Urothelium cell line (cell line): ENCODE measurements around the gene TTC31.
"Not testable (repeated sequence)": the region's sequence is repeated elsewhere in the genome, so short reads cannot be mapped to it uniquely, and the experiment has no call there.

ENCODE experiments used
- DNase-seq: peaks from one replicate; pipeline ENCODE4 v3.0.0; 2011; ENCODE audit warnings: low spot score, mixed read lengths
- FAIRE-seq: peaks from 2 replicates; lab custom pipeline; 2011; peaks lifted over from hg19 to GRCh38; lab: Jason Lieb, UNC

The TTC31 gene

GRCh38 chr2:74483675-74484164 is 839 bp downstream of the TTC31 start:
- not testable (repeated sequence) for FAIRE-seq

GRCh38 chr2:74486141-74486540 is 3.3 kb downstream of the TTC31 start:
- FAIRE-seq (no peak), DNase-seq (no peak)

More at GRCh38 chr2:74483675-74484164, 839 bp downstream of the TTC31 start:
- not testable (repeated sequence) for DNase-seq

DNA sequence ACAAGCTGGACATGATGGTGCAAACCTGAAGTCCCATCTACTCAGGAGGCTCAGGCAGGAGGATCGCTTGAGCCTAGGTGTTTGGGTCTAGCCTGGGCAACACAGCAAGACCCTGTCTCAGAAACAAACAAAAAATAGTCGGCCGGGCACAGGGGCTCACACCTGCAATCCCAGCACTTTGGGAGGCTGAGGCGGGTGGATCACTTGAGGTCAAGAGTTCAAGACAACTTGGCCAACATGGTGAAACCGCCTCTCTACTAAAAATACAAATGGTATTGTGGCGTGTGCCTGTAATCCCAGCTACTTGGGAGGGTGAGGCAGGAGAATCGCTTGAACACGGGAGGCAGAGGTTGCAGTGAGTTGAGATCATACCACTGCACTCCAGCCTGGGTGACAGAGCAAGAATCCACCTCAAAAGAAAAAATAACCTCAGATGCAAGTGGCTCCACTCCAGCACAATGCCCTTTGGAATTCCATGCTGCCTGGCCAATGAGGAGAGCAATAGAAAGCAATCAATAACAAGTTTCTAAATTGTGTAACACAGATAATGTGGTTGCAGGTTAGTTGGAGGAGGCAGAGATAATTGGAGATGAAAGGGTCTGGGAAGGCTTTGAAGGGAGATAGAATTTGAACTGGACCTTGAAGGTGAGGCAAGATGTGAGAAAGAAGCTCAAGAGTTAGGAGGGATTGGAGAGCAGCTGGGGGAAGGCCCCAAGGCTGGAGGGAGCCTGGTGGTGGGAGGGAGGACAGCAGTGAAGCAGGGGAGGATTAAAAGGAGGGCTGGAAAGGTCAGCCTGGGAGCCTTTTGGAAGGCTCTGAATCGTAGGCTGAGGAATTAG is 6.0 kb downstream of the TTC31 start:
- no peak for FAIRE-seq
- DNase-seq = no peak

GRCh38 chr2:74489906-74490305 is 7.0 kb downstream of the TTC31 start:
- FAIRE-seq = no peak
- no peak for DNase-seq

DNA sequence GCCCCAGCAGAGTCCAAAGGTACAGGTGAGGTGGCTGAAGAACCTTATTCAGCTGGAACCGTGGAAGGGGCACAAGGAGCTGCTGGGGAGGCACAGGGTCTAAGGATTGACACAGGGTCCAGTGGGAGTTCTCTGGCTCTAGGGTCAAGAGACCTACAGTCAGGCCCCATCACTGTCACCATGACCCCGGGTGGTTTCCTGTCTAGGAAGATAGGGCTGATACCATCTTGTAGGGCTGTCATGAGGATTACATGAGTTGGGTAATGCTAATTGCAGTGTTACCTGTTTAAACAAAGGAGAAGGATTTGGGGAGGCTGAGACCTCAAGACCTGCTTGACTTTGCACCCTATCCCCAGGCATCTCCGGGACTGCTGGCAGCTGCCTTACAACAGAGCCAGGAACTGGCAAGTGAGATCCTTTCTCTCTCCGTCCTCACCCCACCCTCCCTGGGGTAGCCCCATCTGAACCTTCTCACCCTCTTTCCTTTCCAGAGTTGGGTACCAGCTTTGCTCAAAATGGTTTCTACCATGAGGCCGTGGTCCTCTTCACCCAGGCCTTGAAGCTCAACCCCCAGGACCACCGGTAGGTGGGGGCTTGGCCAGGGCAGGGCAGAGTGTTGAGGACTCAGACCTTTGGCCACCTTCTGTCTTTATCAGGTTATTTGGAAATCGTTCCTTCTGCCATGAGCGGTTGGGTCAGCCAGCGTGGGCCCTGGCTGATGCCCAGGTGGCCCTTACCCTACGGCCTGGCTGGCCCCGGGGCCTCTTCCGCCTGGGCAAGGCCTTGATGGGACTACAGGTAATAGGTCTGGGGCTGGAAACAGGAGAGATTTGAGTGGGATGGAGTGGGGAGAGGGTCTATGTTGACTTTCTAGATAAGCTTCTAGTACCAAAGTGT is 9.0 kb downstream of the TTC31 start:
- FAIRE-seq = no peak

GRCh38 chr2:74493546-74493945 is 10.7 kb downstream of the TTC31 start:
- no peak for DNase-seq
- no peak for FAIRE-seq

More for the DNA sequence above, 9.0 kb downstream of the TTC31 start:
- DNase-seq = no peak

GRCh38 chr2:74495440-74495839 is 12.6 kb downstream of the TTC31 start:
- FAIRE-seq (no peak), DNase-seq (no peak)

- FAIRE-seq (no peak), DNase-seq (no peak)
Measured at GRCh38 chr2:74496997-74497776, 14.3 kb downstream of the TTC31 start.

DNA sequence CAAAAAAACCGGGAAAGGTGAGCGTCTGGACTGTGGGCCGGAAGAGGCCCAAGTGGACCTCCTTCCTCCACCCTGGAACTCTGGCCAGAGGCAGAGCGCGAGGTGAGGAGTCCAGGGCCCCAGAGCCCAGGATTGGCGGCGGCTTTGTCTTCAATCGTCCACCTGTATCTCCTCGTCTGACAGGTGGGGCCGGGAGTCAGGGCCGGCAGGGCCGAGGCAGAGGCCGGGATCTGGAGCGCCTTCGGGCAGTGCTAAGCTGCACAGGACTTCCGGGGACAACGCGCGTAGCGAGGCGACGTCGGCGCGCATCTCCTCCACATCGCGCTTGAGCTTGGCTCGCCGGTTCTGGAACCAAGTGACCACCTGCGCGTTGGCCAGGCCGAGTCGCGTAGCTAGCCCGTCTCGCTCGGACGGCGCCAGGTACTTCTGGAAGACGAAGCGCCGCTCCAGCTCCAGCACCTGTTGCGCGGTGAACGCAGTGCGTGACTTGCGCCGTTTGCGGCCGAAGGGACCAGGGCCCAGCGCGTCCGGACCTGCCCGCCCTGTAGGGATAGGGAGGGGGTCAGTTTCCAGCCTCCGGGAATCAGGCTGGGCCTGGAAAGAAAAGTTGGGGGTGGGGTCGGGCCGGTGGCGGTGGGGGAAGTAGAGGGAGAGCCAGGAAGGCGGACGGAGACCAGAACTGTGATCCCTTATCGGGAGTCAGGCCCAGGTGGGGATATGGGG is 15.1 kb downstream of the TTC31 start:
- no peak for FAIRE-seq
- DNase-seq = no peak

GRCh38 chr2:74498500-74499266 is 15.8 kb downstream of the TTC31 start:
- FAIRE-seq (no peak), DNase-seq (no peak)

DNA sequence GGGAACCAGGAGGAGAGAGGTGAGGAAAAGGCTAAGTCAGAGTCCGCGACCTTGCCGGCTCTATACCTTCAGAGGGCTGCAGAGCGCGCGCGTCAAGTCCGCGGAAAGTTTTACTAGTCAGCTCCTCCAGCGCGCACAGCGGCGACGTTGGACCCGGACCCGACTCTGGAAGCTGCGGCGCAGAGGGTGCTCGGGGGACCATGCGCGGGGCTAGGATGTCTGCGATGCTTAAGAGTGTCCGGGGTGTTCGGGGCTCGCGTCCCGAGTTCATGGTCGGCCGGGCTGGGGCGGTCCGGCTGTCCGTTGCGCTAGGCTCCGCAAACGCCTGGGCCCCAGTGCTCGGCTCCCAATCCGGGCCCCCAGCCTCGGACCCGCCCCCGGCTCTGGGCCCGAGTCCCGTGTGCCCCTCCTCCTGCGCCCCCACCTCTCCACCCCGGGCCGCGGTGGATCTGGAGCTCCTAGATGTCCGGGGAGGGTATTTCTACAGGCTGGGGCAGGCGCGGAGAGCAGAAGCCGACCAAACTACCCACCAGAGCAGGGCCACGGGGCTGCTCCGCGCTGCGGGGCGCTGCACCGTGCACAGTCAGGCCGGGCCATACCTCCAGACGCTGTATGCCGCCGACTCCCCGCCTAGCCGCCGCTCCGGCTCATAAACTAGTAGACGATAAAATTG is 16.5 kb downstream of the TTC31 start, which contains the start of gene LBX2:
Gene LBX2 (minus strand): TSS at position 337 of the 673 bp plus-strand sequence. CDS start 66 bp downstream, at position 271.
- FAIRE-seq (no peak), DNase-seq (no peak)

GRCh38 chr2:74499940-74500577 is 17.2 kb downstream of the TTC31 start:
- FAIRE-seq (no peak), DNase-seq (no peak)

DNA sequence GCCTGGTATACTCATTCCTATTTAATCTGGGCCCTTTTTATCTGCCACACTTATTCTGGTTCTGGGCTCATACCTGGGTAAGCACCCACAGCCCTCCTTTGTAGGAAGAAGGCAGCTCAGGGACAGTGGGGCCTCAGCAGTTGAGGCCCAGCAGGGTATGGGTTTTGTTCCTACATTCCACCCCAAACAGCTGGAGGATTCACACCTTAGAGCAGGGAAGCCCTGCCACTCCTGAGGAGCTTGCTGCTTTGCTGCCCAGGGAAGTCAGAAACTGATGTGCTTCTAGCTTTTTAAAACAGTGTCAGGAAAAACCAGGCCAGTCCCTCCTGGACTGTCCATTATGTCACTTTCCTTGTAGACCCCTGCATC is 17.7 kb downstream of the TTC31 start:
- FAIRE-seq (no peak), DNase-seq (no peak)

GRCh38 chr2:74501335-74502071 is 18.6 kb downstream of the TTC31 start:
- FAIRE-seq = peak; percentile 46
- peak; percentile 22 for DNase-seq

DNA sequence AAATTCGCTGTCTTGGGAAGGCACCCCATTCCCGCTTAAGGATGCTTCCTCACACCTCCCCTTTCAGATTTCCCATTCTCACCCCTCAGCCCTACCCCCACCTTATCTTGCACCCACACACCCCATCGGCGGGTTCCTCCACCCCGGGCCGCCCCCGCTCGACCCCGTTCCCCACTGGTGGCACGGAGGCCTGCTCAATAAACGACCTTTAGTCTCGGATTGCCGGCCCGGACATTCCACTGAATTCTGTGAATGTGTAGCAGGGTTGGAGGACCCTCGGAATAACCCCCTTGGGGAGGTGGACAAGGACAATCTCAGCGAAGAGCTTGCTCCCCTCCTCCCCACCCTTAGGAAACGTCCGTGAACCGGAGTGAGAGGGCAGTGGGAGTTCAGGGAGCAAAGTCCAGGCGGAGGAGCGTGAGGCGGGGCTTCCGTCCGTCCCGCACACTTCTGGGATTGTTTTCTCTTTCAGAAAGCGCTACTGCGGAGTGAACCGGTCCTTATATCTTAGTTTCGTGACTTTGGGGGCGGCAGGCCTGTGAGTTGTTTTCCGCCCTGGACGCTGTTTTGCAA is 19.4 kb downstream of the TTC31 start:
- DNase-seq (peak; percentile 37), FAIRE-seq (no peak)

DNA sequence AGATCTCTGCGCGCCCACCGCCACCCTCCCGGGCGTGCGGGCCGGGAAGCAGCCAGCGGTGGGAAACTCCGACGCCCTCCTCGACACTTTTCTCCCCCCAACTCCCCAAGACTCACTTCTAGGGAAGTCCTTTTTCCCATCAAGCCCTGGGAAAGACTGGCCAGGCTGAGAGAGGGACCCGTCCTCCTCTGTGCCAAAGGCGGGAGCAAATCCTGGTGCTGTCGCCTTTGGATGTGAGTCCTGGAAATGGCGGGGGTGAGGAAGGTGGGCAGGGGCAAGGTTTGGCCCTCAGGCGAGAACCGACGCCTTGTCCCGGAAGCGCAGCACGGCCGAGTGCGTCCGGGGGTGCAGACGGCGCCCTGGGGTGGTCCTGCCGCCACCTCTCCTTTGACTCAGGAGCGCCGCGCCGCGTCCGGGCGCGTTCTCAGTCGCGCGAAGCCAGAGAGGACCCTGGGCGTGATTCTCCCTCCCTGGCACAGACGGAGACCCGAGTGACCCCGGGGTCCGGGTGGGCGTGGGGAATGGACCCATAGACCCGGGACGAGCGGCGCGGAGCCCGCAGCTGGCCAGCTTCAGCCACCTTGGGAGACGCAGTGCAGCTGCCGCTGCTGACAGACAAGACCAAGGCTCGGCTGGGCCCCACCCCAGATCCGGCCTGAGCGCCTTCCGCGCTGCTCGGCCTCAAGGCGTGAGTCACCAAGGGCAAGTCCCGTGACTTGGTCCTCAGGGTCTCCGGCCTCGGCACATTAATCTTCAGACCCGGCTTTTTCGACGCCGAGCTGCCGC is 20.0 kb downstream of the TTC31 start:
- peak; percentile 48 for FAIRE-seq

More for the DNA sequence above, 20.0 kb downstream of the TTC31 start:
- DNase-seq = peak; percentile 90
